GM12878 (cell line): ENCODE measurements around the gene BTG2. TPM values are rescaled to one million over a fixed set of nuclear protein-coding genes. Genes with fewer than 3 reads are reported as not detected.

Source experiments
- ATAC-seq: fragments of 200-7000 bp; cut with Tn5 transposase; 3 replicates; pipeline ENCODE4 v1.9.1; 2020; ENCODE audit warnings: mild to moderate bottlenecking, moderate library complexity
- BruUV-seq: library from RNA; stranded (reverse); fragments of 400-500 nt; replicated peaks from 2 replicates; lab custom pipeline; 2021; lab: Mats Ljungman, UMichigan
- CTCF ChIA-PET: fragments of 300-600 bp; sonication (Branson Sonifier 250); formaldehyde crosslinking; extraction: SDS; loops from one replicate; lab custom pipeline; 2021; ENCODE audit warnings: inconsistent platforms; lab: Yijun Ruan, JAX
- POLR2A ChIA-PET: fragments of 350-600 bp; formaldehyde crosslinking; extraction: SDS; loops from one replicate; lab custom pipeline; 2021; ENCODE audit warnings: inconsistent platforms; lab: Charles Lee
- RAD21 ChIA-PET: fragments of 300-600 bp; sonication (Branson Sonifier 250); formaldehyde crosslinking; loops from one replicate; lab custom pipeline; 2023; ENCODE audit warnings: antibody characterized with exemption; ENCODE audit not compliant: unreplicated experiment; lab: Charles Lee
- SMC1A ChIA-PET: fragments of 300-600 bp; sonication (Branson Sonifier 250); formaldehyde crosslinking; loops from one replicate; lab custom pipeline; 2023; ENCODE audit not compliant: unreplicated experiment, uncharacterized antibody; lab: Charles Lee
- DNase-seq: peaks from one replicate; pipeline ENCODE4 v3.0.0-alpha.2; 2011; ENCODE audit warnings: low read depth, low spot score
- FAIRE-seq: peaks from 3 replicates; lab custom pipeline; 2011; peaks lifted over from hg19 to GRCh38; lab: Jason Lieb, UNC
- H2AFZ ChIP-seq: 2 replicates; pipeline ENCODE4 v1.6.0; 2011; ENCODE audit warnings: low read depth, low read length, control low read depth; ENCODE audit not compliant: control insufficient read depth
- H3K27ac ChIP-seq: 2 replicates; pipeline ENCODE4 v1.5.1; 2011; ENCODE audit warnings: control low read depth; ENCODE audit not compliant: control insufficient read depth, insufficient read depth
- H3K27me3 ChIP-seq, 2 experiments: replicated peaks in 1 of 2; 2 replicates each; pipeline versions ENCODE4 v1.6.0 to v1.6.1; 2011; ENCODE audit warnings: low read length in 1 of 2; ENCODE audit not compliant: control insufficient read depth in 2 of 2, insufficient read depth in 2 of 2
- H3K36me3 ChIP-seq, 2 experiments: 2 replicates each; pipeline ENCODE4 v1.5.1; 2011; ENCODE audit warnings: low read length in 1 of 2; ENCODE audit not compliant: control insufficient read depth in 2 of 2, insufficient read depth in 2 of 2
- H3K4me1 ChIP-seq: 2 replicates; pipeline ENCODE4 v1.6.1; 2011; ENCODE audit warnings: mild to moderate bottlenecking, low read length, moderate library complexity, mixed read lengths; ENCODE audit not compliant: control insufficient read depth, insufficient read depth
- H3K4me2 ChIP-seq: 2 replicates; pipeline ENCODE4 v1.6.0; 2011; ENCODE audit warnings: control low read depth; ENCODE audit not compliant: control insufficient read depth, insufficient read depth
- H3K4me3 ChIP-seq: fragments of 200-600 bp; sonication (generic); 2 replicates; pipeline ENCODE4 v1.5.1; 2016
- H3K79me2 ChIP-seq: 2 replicates; pipeline ENCODE4 v1.6.0; 2011; ENCODE audit warnings: low read length; ENCODE audit not compliant: control insufficient read depth, insufficient read depth
- H3K9ac ChIP-seq: 2 replicates; pipeline ENCODE4 v1.8.0; 2011; ENCODE audit warnings: low read length, control low read depth, mixed read lengths; ENCODE audit not compliant: control insufficient read depth, insufficient read depth
- H3K9me3 ChIP-seq: replicated peaks from 3 replicates; pipeline ENCODE4 v1.5.1; 2011; ENCODE audit warnings: mild to moderate bottlenecking, low read length; ENCODE audit not compliant: control insufficient read depth, insufficient read depth
- H4K20me1 ChIP-seq: 2 replicates; pipeline ENCODE4 v1.6.0; 2011; ENCODE audit not compliant: control insufficient read depth, insufficient read depth
- CBFB ChIP-seq: IDR thresholded peaks from 2 replicates; pipeline ENCODE4 v1.6.1; 2016; ENCODE audit warnings: antibody characterized with exemption, low read depth
- CEBPB ChIP-seq, 2 experiments: fragments of 150-350 bp in 1 of 2; IDR thresholded peaks; 2 replicates each; pipeline ENCODE4 v1.6.1; 2012 to 2014; ENCODE audit warnings: low read depth in 2 of 2, low read length in 2 of 2, borderline replicate concordance in 1 of 2, inconsistent platforms in 1 of 2
- CHD2 ChIP-seq: IDR thresholded peaks from 2 replicates; pipeline ENCODE4 v1.6.1; 2011; ENCODE audit warnings: low read depth, low read length, improper control_type of control experiment, borderline replicate concordance
- CREB1 ChIP-seq: IDR thresholded peaks from 2 replicates; pipeline ENCODE4 v1.6.1; 2012; ENCODE audit warnings: low read depth, mild to moderate bottlenecking, inconsistent platforms
- DPF2 ChIP-seq: fragments of 450-650 bp; IDR thresholded peaks from 2 replicates; pipeline ENCODE4 v1.6.1; 2017; ENCODE audit warnings: mild to moderate bottlenecking
- EED ChIP-seq: sonication (generic); IDR thresholded peaks from 2 replicates; pipeline ENCODE4 v1.6.1; 2016; ENCODE audit warnings: antibody characterized with exemption, low read depth
- EP300 ChIP-seq, 2 experiments: fragments of 150-350 bp in 1 of 2; IDR thresholded peaks; 2 replicates each; pipeline ENCODE4 v1.6.1; 2011 to 2012; ENCODE audit warnings: low read depth in 2 of 2, low read length in 2 of 2, borderline replicate concordance in 1 of 2, improper control_type of control experiment in 1 of 2, inconsistent platforms in 1 of 2; ENCODE audit not compliant: control insufficient read depth in 1 of 2
- HDAC2 ChIP-seq: fragments of 200-600 bp; sonication (generic); IDR thresholded peaks from 2 replicates; pipeline ENCODE4 v1.6.1; 2017
- HDGF ChIP-seq: fragments of 450-650 bp; IDR thresholded peaks from 2 replicates; pipeline ENCODE4 v1.6.1; 2016; ENCODE audit warnings: antibody characterized with exemption
- MYC ChIP-seq: IDR thresholded peaks from 2 replicates; pipeline ENCODE4 v1.6.1; 2011; ENCODE audit warnings: mild to moderate bottlenecking, low read length, moderate library complexity, inconsistent platforms; ENCODE audit not compliant: insufficient read depth, insufficient replicate concordance, insufficient read length, severe bottlenecking
- NFXL1 ChIP-seq: fragments of 450-650 bp; IDR thresholded peaks from 2 replicates; pipeline ENCODE4 v1.6.1; 2017; ENCODE audit warnings: antibody characterized with exemption, mild to moderate bottlenecking, borderline replicate concordance
- NR2C2 ChIP-seq: IDR thresholded peaks from 2 replicates; pipeline ENCODE4 v1.6.1; 2011; ENCODE audit warnings: borderline replicate concordance, low read depth; ENCODE audit not compliant: control insufficient read depth, insufficient read length
- PAX8 ChIP-seq: fragments of 450-650 bp; IDR thresholded peaks from 2 replicates; pipeline ENCODE4 v1.6.1; 2017; ENCODE audit warnings: mild to moderate bottlenecking, moderate library complexity
- PBX3 ChIP-seq: IDR thresholded peaks from 2 replicates; pipeline ENCODE4 v1.6.1; 2011; ENCODE audit warnings: mild to moderate bottlenecking, low read depth, low read length, moderate library complexity; ENCODE audit not compliant: insufficient replicate concordance
- PML ChIP-seq: IDR thresholded peaks from 2 replicates; pipeline ENCODE4 v1.6.1; 2012; ENCODE audit warnings: low read length, inconsistent platforms
- POLR2AphosphoS5 ChIP-seq: IDR thresholded peaks from 2 replicates; pipeline ENCODE4 v1.6.1; 2011; ENCODE audit warnings: mild to moderate bottlenecking, low read length, inconsistent platforms
- RUNX3 ChIP-seq: IDR thresholded peaks from 2 replicates; pipeline ENCODE4 v1.6.1; 2012; ENCODE audit warnings: low read length, inconsistent platforms
- SMAD1 ChIP-seq: fragments of 450-650 bp; IDR thresholded peaks from 2 replicates; pipeline ENCODE4 v1.6.1; 2018; ENCODE audit warnings: mild to moderate bottlenecking, low read depth; ENCODE audit not compliant: partially characterized antibody
- SP1 ChIP-seq: IDR thresholded peaks from one replicate; pipeline ENCODE4 v1.6.1; 2011; ENCODE audit warnings: low read depth, low read length
- SREBF1 ChIP-seq: IDR thresholded peaks from 2 replicates; pipeline ENCODE4 v1.6.1; 2012; ENCODE audit warnings: mild to moderate bottlenecking, low read length
- STAT1 ChIP-seq: fragments of 450-650 bp; conservative IDR thresholded peaks from 2 replicates; pipeline ENCODE4 v1.6.1; 2014; ENCODE audit warnings: antibody characterized with exemption, mild to moderate bottlenecking
- SUZ12 ChIP-seq: fragments of 200-600 bp; sonication (generic); IDR thresholded peaks from one replicate; pipeline ENCODE4 v1.6.1; 2018; ENCODE audit warnings: antibody characterized with exemption, mild to moderate bottlenecking; ENCODE audit not compliant: unreplicated experiment
- WGBS: methylation state at CpG from one replicate; pipeline ENCODE4 v1.1.6; 2016; ENCODE audit warnings: low lambda C conversion rate; ENCODE audit not compliant: insufficient replicate concordance, insufficient coverage; ENCODE audit errors: missing lambda C conversion rate; 5-methylcytosine and 5-hydroxymethylcytosine counted together
- in situ Hi-C: fragments of 300-500 bp; cut with MboI; formaldehyde crosslinking; loops from 9 replicates; pipeline ENCODE4 v1.14.3; 2018; ENCODE audit warnings: mixed read lengths
- intact Hi-C: fragments of 100-400 bp; cut with micrococcal nuclease; formaldehyde crosslinking; loops from one replicate; pipeline ENCODE4 v1.14.2; 2022; ENCODE audit not compliant: unreplicated experiment
- polyA plus RNA-seq, 11 experiments: library from polyadenylated mRNA; depleted of rRNA in 4 of 11; unstranded in 6 of 11; stranded (reverse) in 5 of 11; fragments of >200 nt; fragmentation: Nextera tagmentation in 4 of 11; fragmentation: Illumina TruSeq in 1 of 11; extraction: Ambion mirVana in 4 of 11; extraction: Trizol in 1 of 11; gene quantifications; 1 replicate in 1 of 11; 2 replicates in 10 of 11; pipeline versions ENCODE4 v1.2.1 to v1.2.3, GENCODE V29; 2011 to 2016; ENCODE audit warnings: inconsistent platforms in 2 of 11, missing spikeins in 2 of 11, low read depth in 1 of 11
- total RNA-seq, 4 experiments: library from RNA; depleted of rRNA in 3 of 4; stranded (reverse); fragments of >200 nt in 3 of 4; fragmentation: Illumina TruSeq in 1 of 4; extraction: Trizol in 1 of 4; gene quantifications; 2 replicates each; pipeline versions ENCODE4 v1.2.1 to v1.2.3, GENCODE V29; 2013 to 2021
- TF ChIP-seq, protein P1 (sequence below): IDR thresholded peaks from 2 replicates; pipeline ENCODE4 v1.6.1; 2012; ENCODE audit warnings: low read length, inconsistent platforms

BTG2 gene
- total and polyA plus RNA-seq, 10 of the 15 experiments (the other 5 are each of a cell fraction or from before 2014, with no cell fraction given): 23.3 to 160 (median 98.1) TPM

- no peaks in the 10 kb centered on the region for H3K27me3 ChIP-seq
- intact Hi-C loops: no loop called here
- peak overlapping the region; percentile 18; the same call in 1 of the 2 replicates for H3K9ac ChIP-seq
- H3K79me2 ChIP-seq: peaks cover 5% of the 10 kb centered on the region
- peak overlapping the region; percentile 79 for H2AFZ ChIP-seq
- in situ Hi-C loops: loop anchor here (25.0 kb wide), 1 partner anchor 1234 kb away; the partner anchor contains the start of gene MDM4
- SMC1A ChIA-PET: interaction anchor here (1.2 to 30.2 kb wide), 5 partner anchors 31 to 168 kb away, joined by 3 to 590 read pairs (median 183); partner anchors contain the start of gene BTG2
- POLR2A ChIA-PET: interaction anchor here (0.9 to 20.0 kb wide), 5 partner anchors 9 to 46 kb away, joined by 3 to 395 read pairs (median 168); partner anchors contain the start of gene BTG2
- RAD21 ChIA-PET: interaction anchor here (0.9 to 30.0 kb wide), 8 partner anchors 8 to 103 kb away, joined by 3 to 541 read pairs (median 129); partner anchors contain the start of gene BTG2
- WGBS: under 1% methylated on average over 13 of the region's 13 CpGs
- H3K4me1 ChIP-seq: peaks cover 55% of the 10 kb centered on the region
- no peaks in the 10 kb centered on the region for H3K36me3 ChIP-seq
- H3K27ac ChIP-seq: peak overlapping the region; percentile 60
- no peaks in the 10 kb centered on the region for H4K20me1 ChIP-seq
- no peak for DNase-seq
- CTCF ChIA-PET: interaction anchor here (0.9 to 15.2 kb wide), 9 partner anchors 8 to 209 kb away, joined by 3 to 854 read pairs (median 20); no protein-coding TSS in a partner anchor
- no peak for FAIRE-seq
- H3K4me3 ChIP-seq: peak overlapping the region; percentile 1; the same call in 1 of the 2 replicates
- peak overlapping the region; percentile 65 for H3K4me2 ChIP-seq
- no peaks in the 10 kb centered on the region for H3K9me3 ChIP-seq
- no TSS peak for BruUV-seq
- no peak for ATAC-seq
- peak; percentile 52 for TF ChIP-seq EED
- no peak for TF ChIP-seq NR2C2
- no peak for TF ChIP-seq CBFB
- no peak for TF ChIP-seq NFXL1
- TF ChIP-seq SUZ12: no peak
- no peak for TF ChIP-seq STAT1
- TF ChIP-seq HDAC2: no peak
- peak; percentile 38; the same call in 1 of the 2 replicates for TF ChIP-seq HDGF
- TF ChIP-seq SMAD1: no peak
- no peak for TF ChIP-seq POLR2AphosphoS5
- TF ChIP-seq RUNX3: no peak
- no peak for TF ChIP-seq EP300 (IDR thresholded peaks at IDR 0.05; ENCODE audit: borderline replicate concordance in 1 of 2, control insufficient read depth in 1 of 2, low read depth in 2 of 2, low read length in 2 of 2)
- TF ChIP-seq, protein P1, sequence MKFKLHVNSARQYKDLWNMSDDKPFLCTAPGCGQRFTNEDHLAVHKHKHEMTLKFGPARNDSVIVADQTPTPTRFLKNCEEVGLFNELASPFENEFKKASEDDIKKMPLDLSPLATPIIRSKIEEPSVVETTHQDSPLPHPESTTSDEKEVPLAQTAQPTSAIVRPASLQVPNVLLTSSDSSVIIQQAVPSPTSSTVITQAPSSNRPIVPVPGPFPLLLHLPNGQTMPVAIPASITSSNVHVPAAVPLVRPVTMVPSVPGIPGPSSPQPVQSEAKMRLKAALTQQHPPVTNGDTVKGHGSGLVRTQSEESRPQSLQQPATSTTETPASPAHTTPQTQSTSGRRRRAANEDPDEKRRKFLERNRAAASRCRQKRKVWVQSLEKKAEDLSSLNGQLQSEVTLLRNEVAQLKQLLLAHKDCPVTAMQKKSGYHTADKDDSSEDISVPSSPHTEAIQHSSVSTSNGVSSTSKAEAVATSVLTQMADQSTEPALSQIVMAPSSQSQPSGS: no peak
- no peak for TF ChIP-seq CREB1
- no peak for TF ChIP-seq CHD2
- TF ChIP-seq MYC: no peak
- TF ChIP-seq SP1: no peak
- TF ChIP-seq PAX8: no peak
- no peak for TF ChIP-seq PBX3
- no peak for TF ChIP-seq DPF2
- TF ChIP-seq SREBF1: no peak
- TF ChIP-seq CEBPB (IDR thresholded peaks at IDR 0.05; ENCODE audit: borderline replicate concordance in 1 of 2, low read depth in 2 of 2, low read length in 2 of 2): no peak
- no peak for TF ChIP-seq PML
These were observed 27.0 kb upstream of the BTG2 start for GRCh38 chr1:203278082-203278884.
